HG03354 (cell line): Measurements from ENCODE around the gene RPH3AL.
"Not testable (repeated sequence)": the region's sequence is repeated elsewhere in the genome, so short reads cannot be mapped to it uniquely, and the experiment has no call there.

Source experiments
- ATAC-seq: cut with Tn5 transposase; IDR thresholded peaks from one replicate; pipeline ENCODE4 v1.9.1; 2021; ENCODE audit warnings: mild to moderate bottlenecking; ENCODE audit not compliant: unreplicated experiment, poor library complexity, severe bottlenecking

The RPH3AL gene

GRCh38 chr17:218432-219110 lies 134.0 kb downstream of the RPH3AL start:
- no peak for ATAC-seq

GRCh38 chr17:216625-217024 lies 136.0 kb downstream of the RPH3AL start:
- ATAC-seq: no peak

GRCh38 chr17:215563-216478 lies 136.8 kb downstream of the RPH3AL start:
- not testable (repeated sequence) for ATAC-seq

GRCh38 chr17:214881-215331 lies 137.7 kb downstream of the RPH3AL start:
- ATAC-seq: no peak

GRCh38 chr17:213286-214105 lies 139.1 kb downstream of the RPH3AL start:
- ATAC-seq: no peak

DNA sequence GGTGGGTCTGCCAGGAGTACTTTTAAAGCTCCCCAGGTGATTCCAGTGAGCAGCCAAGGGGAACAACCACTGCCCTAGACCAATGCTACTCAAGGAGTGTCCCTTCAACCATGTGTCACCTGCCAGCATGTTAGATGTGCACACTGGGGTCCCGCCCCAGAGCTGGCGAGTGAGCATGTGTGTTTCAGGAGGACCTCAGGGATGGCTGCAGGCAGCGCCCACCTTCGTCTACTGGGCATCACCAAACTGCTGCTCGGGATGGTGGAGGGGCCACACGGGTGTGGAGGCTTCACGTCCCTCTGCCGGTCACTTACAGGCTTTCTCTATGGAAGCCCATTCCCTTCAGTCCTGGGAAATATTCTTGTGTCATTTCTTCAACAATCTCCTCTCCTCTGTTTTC lies 142.2 kb downstream of the RPH3AL start:
- ATAC-seq: no peak

DNA sequence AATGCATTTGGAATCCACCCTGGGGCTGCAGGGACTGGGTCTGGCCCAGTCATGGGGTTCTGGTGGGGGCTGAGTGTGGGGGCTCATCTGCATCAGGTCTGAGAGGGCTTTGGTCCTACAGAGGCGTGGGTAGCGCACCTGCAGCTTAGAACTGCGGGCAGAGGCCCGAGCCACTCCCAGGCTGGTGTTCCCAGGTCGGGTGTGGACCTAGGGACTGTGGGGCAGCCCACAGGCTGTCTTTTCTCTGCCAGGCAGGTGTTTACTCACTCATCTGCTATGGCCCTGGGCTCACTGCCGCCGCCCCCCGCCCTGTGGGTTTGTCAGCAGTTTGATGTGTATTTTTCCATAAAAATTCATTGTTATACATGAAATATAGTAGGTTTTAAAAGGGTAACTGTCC lies 144.2 kb downstream of the RPH3AL start:
- no peak for ATAC-seq

- no peak for ATAC-seq
Measured at GRCh38 chr17:207775-208174, 144.8 kb downstream of the RPH3AL start.

DNA sequence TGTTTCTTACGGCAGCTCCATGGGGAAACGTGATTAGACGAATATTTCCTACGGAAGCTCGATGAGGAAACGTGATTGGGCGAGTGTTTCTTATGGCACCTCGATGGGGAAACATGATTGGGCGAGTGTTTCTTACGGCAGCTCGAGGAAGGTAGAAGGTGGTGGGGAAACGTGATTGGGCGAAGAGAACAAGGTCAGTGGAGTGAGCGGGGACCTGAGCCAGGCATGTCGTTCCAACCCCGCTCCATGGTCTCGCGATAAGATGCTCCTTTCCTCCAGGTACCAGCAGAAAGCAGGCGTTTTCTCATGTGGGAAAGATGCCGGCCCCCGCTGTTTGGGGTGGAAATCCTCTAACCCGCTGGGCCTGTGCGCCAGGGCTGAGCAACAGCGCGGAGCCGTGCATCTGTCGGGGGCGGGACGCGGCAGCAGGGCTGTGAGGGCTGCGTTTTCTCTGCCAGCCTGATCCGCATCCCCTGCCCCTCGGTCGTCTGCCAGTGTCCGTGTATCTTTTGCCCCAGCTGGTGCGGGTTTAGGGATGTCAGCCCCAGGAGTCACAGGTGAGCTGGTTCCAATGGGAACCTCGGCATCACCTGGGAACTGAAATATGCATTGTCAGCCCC lies 145.6 kb downstream of the RPH3AL start:
- no peak for ATAC-seq

DNA sequence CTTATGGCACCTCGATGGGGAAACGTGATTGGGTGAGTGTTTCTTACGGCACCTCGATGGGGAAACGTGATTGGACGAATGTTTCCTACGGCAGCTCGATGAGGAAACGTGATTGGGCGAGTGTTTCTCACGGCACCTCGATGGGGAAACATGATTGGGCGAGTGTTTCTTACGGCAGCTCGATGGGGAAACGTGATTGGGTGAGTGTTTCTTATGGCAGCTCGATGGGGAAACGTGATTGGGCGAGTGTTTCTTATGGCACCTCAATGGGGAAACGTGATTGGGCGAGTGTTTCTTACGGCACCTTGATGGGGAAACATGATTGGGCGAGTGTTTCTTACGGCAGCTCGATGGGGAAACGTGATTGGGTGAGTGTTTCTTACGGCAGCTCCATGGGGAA lies 146.1 kb downstream of the RPH3AL start:
- ATAC-seq: not testable (repeated sequence)

DNA sequence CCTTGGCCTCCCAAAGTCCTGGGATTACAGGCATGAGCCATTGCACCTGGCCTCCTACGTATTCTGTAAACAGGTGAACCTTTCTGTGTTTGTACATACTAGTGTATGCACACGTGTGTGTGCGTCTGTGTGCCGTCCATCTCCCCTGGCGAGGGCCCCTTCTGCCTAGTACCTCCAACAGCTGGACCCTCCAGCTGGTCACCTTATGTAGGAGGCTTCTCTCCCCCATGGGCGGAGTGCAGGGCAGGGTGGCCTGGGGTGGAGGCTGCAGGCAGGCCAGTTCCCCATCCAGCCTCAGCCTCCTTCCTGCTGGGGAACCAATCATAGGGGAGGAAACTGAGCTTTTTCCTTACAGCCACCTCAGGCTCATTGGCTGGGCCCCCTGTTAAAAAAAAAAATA lies 146.8 kb downstream of the RPH3AL start:
- no peak for ATAC-seq

- no peak for ATAC-seq
Measured at GRCh38 chr17:205148-205669, 147.4 kb downstream of the RPH3AL start.

GRCh38 chr17:204427-205147 lies 148.0 kb downstream of the RPH3AL start:
- ATAC-seq: no peak

- ATAC-seq: no peak
Measured at GRCh38 chr17:202501-202951, 150.1 kb downstream of the RPH3AL start.

DNA sequence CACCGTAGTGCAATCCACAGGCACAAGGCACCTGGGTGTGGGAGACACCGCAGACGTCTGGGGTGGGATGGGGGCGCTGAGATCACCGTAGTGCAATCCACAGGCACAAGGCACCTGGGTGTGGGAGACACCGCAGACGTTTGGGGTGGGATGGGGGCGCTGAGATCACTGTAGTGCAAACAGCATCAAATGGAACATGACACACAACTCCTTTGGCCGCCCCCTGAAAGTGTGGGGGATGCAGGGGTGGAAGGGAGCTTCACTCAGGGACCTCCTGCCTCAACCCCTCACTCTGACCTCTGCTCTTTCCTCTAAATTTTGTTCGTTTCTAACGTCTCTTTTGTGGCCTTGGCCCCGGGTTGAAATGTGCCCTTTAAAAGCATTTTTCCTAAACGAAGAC lies 150.9 kb downstream of the RPH3AL start:
- ATAC-seq: not testable (repeated sequence)

- ATAC-seq: not testable (repeated sequence)
Measured at GRCh38 chr17:201257-201656, 151.3 kb downstream of the RPH3AL start.

GRCh38 chr17:200586-200985 lies 152.0 kb downstream of the RPH3AL start:
- ATAC-seq: no peak

DNA sequence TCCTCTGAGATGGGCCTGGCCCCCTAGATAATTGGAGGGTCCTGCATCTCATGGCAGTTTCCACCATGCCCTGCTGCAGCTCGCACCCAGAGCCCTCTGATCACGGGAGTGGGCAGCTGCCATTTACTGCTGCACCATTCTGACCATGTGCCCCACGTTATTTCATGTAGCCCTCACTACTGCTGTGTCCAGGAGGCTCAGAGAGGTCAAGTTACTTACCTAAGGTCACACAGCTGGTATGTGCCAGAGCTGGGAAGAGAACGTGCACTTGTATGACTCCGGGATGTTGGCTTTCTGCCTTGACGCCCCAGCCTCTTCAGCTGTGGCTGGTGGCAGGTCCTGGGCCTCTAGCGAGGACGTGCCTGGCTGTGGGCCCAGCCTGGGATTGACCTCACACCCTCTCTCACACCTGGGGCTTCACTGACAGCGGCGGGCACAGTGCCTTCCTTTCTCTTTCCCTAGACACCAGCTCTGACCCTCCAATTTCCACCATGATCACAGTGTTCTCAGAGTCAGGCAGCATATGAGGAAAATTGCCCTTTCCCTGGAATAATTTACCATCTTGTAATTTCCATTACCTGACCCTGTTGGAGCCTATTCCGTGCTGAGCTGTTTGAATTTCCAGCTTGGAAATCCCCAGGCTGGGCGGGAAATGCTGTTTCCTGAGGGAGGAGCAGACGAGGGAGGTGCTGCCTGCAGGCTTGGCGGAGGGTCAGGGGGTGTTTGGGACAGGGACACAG lies 152.6 kb downstream of the RPH3AL start:
- no peak for ATAC-seq
